ENCODE data around the gene PPP1R14D.

PPP1R14D gene

DNA sequence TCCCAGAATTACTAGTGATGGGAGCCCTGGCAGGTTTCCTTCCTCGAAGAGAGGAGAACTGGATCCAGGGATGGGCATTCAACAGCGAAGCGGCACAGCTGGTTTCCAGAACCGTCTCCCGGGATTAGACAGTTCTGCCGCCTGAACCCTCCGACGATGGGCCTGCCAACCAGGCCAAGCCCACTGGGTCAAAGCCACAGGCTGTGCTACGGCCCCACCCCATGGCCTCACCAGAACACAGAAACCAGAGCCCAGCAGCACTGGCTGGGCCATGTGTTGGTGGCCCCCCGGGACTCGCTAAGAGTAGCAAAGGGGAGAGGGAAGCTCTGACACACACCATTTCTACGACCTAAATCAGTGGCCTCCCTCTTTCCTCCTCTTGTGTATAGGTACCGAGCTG lies 56.5 kb downstream of the PPP1R14D start:
- peaks cover 43 to 90% (median 58%) of the 10 kb centered on the region in 3 donors for H3K36me3 ChIP-seq
- DNase-seq: no peak
- no peaks in the 10 kb centered on the region for H3K27me3 ChIP-seq
- intact Hi-C loops (cut with DNase I; ENCODE audit: low total_unique reads): no loop called here
- no peaks in the 10 kb centered on the region for H3K9me3 ChIP-seq
- no peak for TF ChIP-seq CTCF (IDR thresholded peaks at IDR 0.05)
- no peak overlapping the region for H3K4me3 ChIP-seq
- no peak overlapping the region for H3K27ac ChIP-seq
- H3K4me1 ChIP-seq: peaks cover 0 to 38% (median 0%) of the 10 kb centered on the region in 4 donors

DNA sequence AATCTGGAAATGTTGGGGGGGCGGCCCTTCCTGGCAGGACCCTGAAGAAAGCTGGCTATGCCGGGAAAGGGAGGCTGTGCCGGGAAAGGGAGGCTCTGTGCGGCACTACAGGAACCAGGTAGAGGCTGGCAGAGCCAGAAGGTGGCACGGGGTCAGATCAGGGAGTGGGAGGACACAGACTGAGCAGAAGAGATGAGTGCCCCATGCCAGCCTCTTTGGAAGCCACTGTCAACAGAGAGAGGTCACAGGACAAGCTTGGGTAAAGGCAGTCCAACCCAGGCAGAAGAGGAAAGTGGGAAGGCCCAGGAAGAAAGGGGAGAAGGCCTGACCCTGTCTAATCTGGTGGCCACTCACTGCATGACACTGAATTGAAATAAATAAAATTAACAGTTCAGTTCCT lies 57.3 kb downstream of the PPP1R14D start:
- H3K4me3 ChIP-seq: no peak overlapping the region
- H3K27ac ChIP-seq: no peak overlapping the region
- H3K36me3 ChIP-seq: peaks cover 35 to 87% (median 51%) of the 10 kb centered on the region in 3 donors
- DNase-seq: no peak
- TF ChIP-seq CTCF (IDR thresholded peaks at IDR 0.05): no peak
- H3K27me3 ChIP-seq: no peaks in the 10 kb centered on the region
- no peaks in the 10 kb centered on the region for H3K9me3 ChIP-seq
- H3K4me1 ChIP-seq: peaks cover 0 to 39% (median 4%) of the 10 kb centered on the region in 4 donors
- intact Hi-C loops (cut with DNase I; ENCODE audit: low total_unique reads): no loop called here

DNA sequence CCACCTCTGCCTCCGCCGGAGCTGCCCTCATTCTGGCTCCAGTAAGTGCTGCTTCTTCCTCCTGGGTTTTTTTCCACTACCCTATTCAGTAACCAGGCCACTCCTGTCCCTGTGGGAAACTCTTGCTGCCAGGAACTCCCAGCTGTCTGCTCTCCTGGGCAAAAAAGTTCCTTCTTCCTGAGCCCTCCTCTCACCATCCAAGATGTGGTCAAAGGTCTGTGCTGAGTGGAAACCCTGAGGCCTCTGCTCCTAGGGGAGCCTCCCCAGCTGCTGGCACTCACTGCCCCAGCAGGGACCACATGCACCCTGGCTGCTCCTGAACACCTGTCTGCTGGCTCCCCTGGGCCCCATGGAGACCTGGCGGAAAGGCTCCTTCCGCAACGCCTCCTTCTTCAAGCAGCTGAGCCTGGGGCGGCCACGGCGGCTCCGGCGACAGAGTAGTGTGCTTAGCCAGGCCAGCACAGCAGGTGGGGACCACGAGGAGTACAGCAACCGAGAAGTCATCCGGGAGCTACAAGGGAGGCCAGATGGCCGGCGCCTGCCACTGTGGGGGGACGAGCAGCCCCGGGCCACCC lies 58.3 kb downstream of the PPP1R14D start:
- Histone ChIP-seq H3K36me3 (peaks cover 26 to 76% (median 41%) of the 10 kb centered on the region in 3 donors), H3K27me3 (no peaks in the 10 kb centered on the region), H3K4me3 (no peak overlapping the region), H3K4me1 (peaks cover 0 to 48% (median 13%) of the 10 kb centered on the region in 4 donors), H3K27ac (no peak overlapping the region), H3K9me3 (no peaks in the 10 kb centered on the region)
- intact Hi-C loops (cut with DNase I; ENCODE audit: low total_unique reads): no loop called here
- no peak for TF ChIP-seq CTCF (IDR thresholded peaks at IDR 0.05)
- no peak for DNase-seq

DNA sequence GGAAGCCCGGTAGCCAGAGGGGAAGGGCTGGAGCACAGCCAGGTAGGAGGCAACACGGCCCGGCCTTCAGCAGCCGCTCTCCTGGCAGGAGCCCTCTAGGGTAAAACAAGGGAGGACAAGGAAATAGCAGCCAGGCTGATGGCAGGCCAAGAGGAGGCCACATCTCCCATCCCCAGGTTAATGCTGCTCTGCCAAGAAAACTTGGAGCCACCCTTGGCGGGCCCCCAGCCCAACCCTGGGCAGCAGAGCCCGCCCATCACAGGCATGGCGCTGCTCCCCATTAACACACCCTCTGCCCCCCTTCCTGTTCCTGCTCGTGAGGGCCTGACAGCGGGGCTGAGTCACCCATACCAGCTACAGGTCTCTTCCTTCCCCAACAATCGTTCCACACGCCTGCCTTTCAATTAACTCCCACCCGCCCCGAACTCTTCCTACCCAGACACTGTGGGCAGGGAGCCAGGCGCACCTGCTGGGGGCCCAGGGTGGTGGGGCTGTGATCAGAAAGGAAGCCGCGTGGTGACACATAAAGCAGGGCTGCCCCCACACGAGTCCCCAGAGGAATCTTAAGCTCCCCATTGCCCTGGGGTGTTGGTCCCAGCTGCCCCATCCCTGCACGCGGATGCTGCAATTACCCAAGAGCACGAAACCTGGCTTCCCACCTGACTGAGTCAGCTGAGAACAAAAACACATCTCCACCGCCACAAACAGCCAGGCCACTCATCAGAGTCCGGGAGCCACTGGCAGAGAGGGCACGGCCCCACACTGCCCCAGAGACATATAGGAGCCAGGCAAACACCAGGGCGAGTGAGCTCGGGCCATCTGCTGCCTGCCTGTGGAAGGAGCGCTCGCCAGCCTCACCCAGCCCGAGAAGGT lies 59.0 kb downstream of the PPP1R14D start, which contains the start of gene C15orf62:
TSS of gene C15orf62 (plus strand) at position 707 of the 873 bp plus-strand sequence. CDS start 516 bp downstream, outside the sequence.
- DNase-seq: peak in 1 of 2 donors; percentile 66
- Histone ChIP-seq H3K27me3 (no peaks in the 10 kb centered on the region), H3K4me1 (peaks cover 0 to 55% (median 18%) of the 10 kb centered on the region in 4 donors), H3K4me3 (no peak within 1 kb of the TSS), H3K9me3 (no peaks in the 10 kb centered on the region), H3K36me3 (peaks cover 19 to 69% (median 33%) of the 10 kb centered on the region in 3 donors), H3K27ac (no peak within 1 kb of the TSS)
- no peak for TF ChIP-seq CTCF (IDR thresholded peaks at IDR 0.05)
- intact Hi-C loops (cut with DNase I; ENCODE audit: low total_unique reads): loop anchor here (5.0 kb wide), 1 partner anchor 123 kb away; the partner anchor contains the start of gene VPS18

- Histone ChIP-seq H3K4me1 (peaks cover 0 to 61% (median 21%) of the 10 kb centered on the region in 4 donors), H3K27me3 (no peaks in the 10 kb centered on the region), H3K4me3 (no peak overlapping the region), H3K27ac (no peak overlapping the region), H3K9me3 (no peaks in the 10 kb centered on the region), H3K36me3 (peaks cover 11 to 61% (median 25%) of the 10 kb centered on the region in 3 donors)
- no peak for TF ChIP-seq CTCF (IDR thresholded peaks at IDR 0.05)
- DNase-seq: peak in 1 of 2 donors; percentile 63
- intact Hi-C loops (cut with DNase I; ENCODE audit: low total_unique reads): loop anchor here (5.0 kb wide), 1 partner anchor 124 kb away; the partner anchor contains the start of gene VPS18
These were observed 59.8 kb downstream of the PPP1R14D start for GRCh38 chr15:40768521-40769273.

Measured in tibial artery (tissue), 4 donors.